Measurements from ENCODE around the gene DTD1.

DNA sequence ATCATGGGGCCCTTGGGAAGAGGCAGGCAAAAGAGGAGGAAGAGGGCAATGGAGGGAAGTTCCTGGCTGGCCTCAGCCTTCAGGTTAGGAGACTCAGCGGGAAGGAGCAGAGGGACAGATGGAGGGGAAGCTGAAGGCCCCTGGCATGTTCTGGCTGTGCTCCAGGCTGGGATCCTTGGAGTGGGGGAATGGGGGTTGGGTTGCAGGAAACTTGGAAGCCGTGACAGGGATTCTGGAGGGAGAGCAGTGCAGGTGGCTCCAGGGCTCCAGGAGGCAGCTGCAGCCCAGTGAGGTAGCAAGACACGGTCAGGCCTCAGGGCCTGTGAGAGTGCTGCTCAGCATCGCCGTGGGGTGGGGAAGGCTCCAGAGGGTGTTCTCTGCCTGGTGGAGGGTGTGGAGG is 161.1 kb downstream of the DTD1 start:
- TF ChIP-seq POLR2AphosphoS5 (IDR thresholded peaks at IDR 0.05) (no peak), EP300 (IDR thresholded peaks at IDR 0.05) (no peak)
- TF ChIP-seq, protein P1, sequence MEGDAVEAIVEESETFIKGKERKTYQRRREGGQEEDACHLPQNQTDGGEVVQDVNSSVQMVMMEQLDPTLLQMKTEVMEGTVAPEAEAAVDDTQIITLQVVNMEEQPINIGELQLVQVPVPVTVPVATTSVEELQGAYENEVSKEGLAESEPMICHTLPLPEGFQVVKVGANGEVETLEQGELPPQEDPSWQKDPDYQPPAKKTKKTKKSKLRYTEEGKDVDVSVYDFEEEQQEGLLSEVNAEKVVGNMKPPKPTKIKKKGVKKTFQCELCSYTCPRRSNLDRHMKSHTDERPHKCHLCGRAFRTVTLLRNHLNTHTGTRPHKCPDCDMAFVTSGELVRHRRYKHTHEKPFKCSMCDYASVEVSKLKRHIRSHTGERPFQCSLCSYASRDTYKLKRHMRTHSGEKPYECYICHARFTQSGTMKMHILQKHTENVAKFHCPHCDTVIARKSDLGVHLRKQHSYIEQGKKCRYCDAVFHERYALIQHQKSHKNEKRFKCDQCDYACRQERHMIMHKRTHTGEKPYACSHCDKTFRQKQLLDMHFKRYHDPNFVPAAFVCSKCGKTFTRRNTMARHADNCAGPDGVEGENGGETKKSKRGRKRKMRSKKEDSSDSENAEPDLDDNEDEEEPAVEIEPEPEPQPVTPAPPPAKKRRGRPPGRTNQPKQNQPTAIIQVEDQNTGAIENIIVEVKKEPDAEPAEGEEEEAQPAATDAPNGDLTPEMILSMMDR (IDR thresholded peaks at IDR 0.05), result no peak

Data from upper lobe of left lung (tissue), 4 donors.